Natural killer cell (primary cell): ENCODE data around the gene XIST. TPM values are rescaled to one million over a fixed set of nuclear protein-coding genes. Genes with fewer than 3 reads are reported as not detected.
"Not testable (repeated sequence)": the region's sequence is repeated elsewhere in the genome, so short reads cannot be mapped to it uniquely, and the experiment has no call there.

Source experiments
- ATAC-seq, 3 donors: fragments of 150-1000 bp in 2 of 3; fragments of 200-7000 bp in 1 of 3; cut with Tn5 transposase; 1 replicate in 1 of 3; 2 replicates in 2 of 3; pipeline ENCODE4 v1.10.0; 2021; ENCODE audit warnings: mild to moderate bottlenecking in 2 of 3, moderate library complexity in 2 of 3
- DNase-seq, 2 donors: peaks; one replicate each; pipeline versions ENCODE4 v3.0.0 to v3.0.0-alpha.2; 2013 to 2021; ENCODE audit warnings: mixed read lengths in 1 of 2
- H3K27ac ChIP-seq: one replicate; pipeline ENCODE4 v1.5.1; 2013; ENCODE audit warnings: mild to moderate bottlenecking, low read length
- H3K27me3 ChIP-seq: one replicate; pipeline ENCODE4 v1.6.1; 2013; ENCODE audit warnings: low read length; ENCODE audit not compliant: control insufficient read depth, insufficient read depth
- H3K36me3 ChIP-seq: one replicate; pipeline ENCODE4 v1.6.1; 2013; ENCODE audit warnings: low read length; ENCODE audit not compliant: control insufficient read depth, insufficient read depth
- H3K4me1 ChIP-seq: one replicate; pipeline ENCODE4 v1.6.1; 2013; ENCODE audit warnings: low read length; ENCODE audit not compliant: control insufficient read depth, insufficient read depth
- H3K4me3 ChIP-seq: one replicate; pipeline ENCODE4 v1.5.1; 2013; ENCODE audit warnings: low read length
- H3K9me3 ChIP-seq: one replicate; pipeline ENCODE4 v1.6.1; 2013; ENCODE audit warnings: low read length; ENCODE audit not compliant: control insufficient read depth, insufficient read depth
- H3K27ac Mint-ChIP-seq, 2 donors: one replicate each; pipeline ENCODE4 v1.8.0; 2022; ENCODE audit warnings: mild to moderate bottlenecking in 2 of 2, mixed read lengths in 2 of 2, moderate library complexity in 1 of 2
- H3K27me3 Mint-ChIP-seq, 2 donors: one replicate each; pipeline ENCODE4 v1.8.0; 2022; ENCODE audit warnings: low read depth in 2 of 2, mixed read lengths in 2 of 2
- H3K36me3 Mint-ChIP-seq: one replicate; pipeline ENCODE4 v1.8.0; 2022; ENCODE audit warnings: mixed read lengths
- H3K4me1 Mint-ChIP-seq, 2 donors: one replicate each; pipeline ENCODE4 v1.8.0; 2022; ENCODE audit warnings: mixed read lengths in 2 of 2
- H3K4me3 Mint-ChIP-seq: one replicate; pipeline ENCODE4 v1.8.0; 2022; ENCODE audit warnings: mild to moderate bottlenecking, moderate library complexity, mixed read lengths
- H3K9me3 Mint-ChIP-seq, 2 donors: one replicate each; pipeline ENCODE4 v1.8.0; 2022; ENCODE audit warnings: mixed read lengths in 2 of 2
- CTCF ChIP-seq: fragments of 200-600 bp; IDR thresholded peaks from one replicate; pipeline ENCODE4 v1.8.0; 2022; ENCODE audit warnings: antibody characterized with exemption
- WGBS: methylation state at CpG from one replicate; pipeline ENCODE4 v1.1.7; 2013; ENCODE audit warnings: missing lambda C conversion rate; ENCODE audit not compliant: insufficient coverage; 5-methylcytosine and 5-hydroxymethylcytosine counted together
- intact Hi-C: fragments of 100-400 bp; cut with micrococcal nuclease; formaldehyde crosslinking; loops from one replicate; pipeline ENCODE4 v1.14.2; 2022
- total RNA-seq, 4 donors: library from RNA; stranded (reverse); fragments of 120-200 nt in 1 of 4; gene quantifications; one replicate each; pipeline versions ENCODE4 v1.2.3 to v1.2.4, GENCODE V29; 2013 to 2022

Gene XIST
- total RNA-seq, 3 donors from 2014 or later (not counting 1 experiment from before 2014, with no cell fraction given), result 0.15 to 505 TPM; not detected in 1

GRCh38 chrX:73817393-73818199, 34.9 kb downstream of the XIST start:
- DNase-seq, result no peak
- H3K36me3 ChIP-seq, result no peaks in the 10 kb centered on the region
- H3K4me1 Mint-ChIP-seq, result no peaks in the 10 kb centered on the region
- H3K4me3 Mint-ChIP-seq, result no peak overlapping the region
- no peak for TF ChIP-seq CTCF
- intact Hi-C loops, result no loop called here
- WGBS, result 78% methylated on average over 3 of the region's 6 CpGs
- H3K27me3 Mint-ChIP-seq, result peaks cover 0 to 11% of the 10 kb centered on the region in 2 donors
- no peak overlapping the region for H3K27ac ChIP-seq
- no peaks in the 10 kb centered on the region for H3K9me3 Mint-ChIP-seq
- ATAC-seq, result no peak
- H3K4me3 ChIP-seq, result no peak overlapping the region
- no peaks in the 10 kb centered on the region for H3K4me1 ChIP-seq
- H3K27me3 ChIP-seq, result no peaks in the 10 kb centered on the region
- no peak overlapping the region for H3K27ac Mint-ChIP-seq
- no peaks in the 10 kb centered on the region for H3K36me3 Mint-ChIP-seq
- H3K9me3 ChIP-seq, result no peaks in the 10 kb centered on the region

- no peak overlapping the region for H3K4me3 ChIP-seq
- H3K27me3 Mint-ChIP-seq, result peaks cover 0 to 11% of the 10 kb centered on the region in 2 donors
- H3K4me1 ChIP-seq, result no peaks in the 10 kb centered on the region
- intact Hi-C loops, result no loop called here
- no peaks in the 10 kb centered on the region for H3K36me3 Mint-ChIP-seq
- ATAC-seq (no peak), DNase-seq (no peak)
- no peaks in the 10 kb centered on the region for H3K27me3 ChIP-seq
- no peaks in the 10 kb centered on the region for H3K4me1 Mint-ChIP-seq
- no peak overlapping the region for H3K27ac ChIP-seq
- H3K9me3 ChIP-seq, result no peaks in the 10 kb centered on the region
- no peaks in the 10 kb centered on the region for H3K36me3 ChIP-seq
- no peak overlapping the region for H3K4me3 Mint-ChIP-seq
- H3K27ac Mint-ChIP-seq, result no peak overlapping the region
- no peaks in the 10 kb centered on the region for H3K9me3 Mint-ChIP-seq
- TF ChIP-seq CTCF, result no peak
Measured at GRCh38 chrX:73812256-73812655, 40.3 kb downstream of the XIST start.

GRCh38 chrX:73804109-73804508, 48.4 kb downstream of the XIST start:
- H3K27me3 Mint-ChIP-seq, H3K9me3 ChIP-seq, H3K27ac ChIP-seq, H3K9me3 Mint-ChIP-seq, H3K27ac Mint-ChIP-seq, H3K27me3 ChIP-seq, intact Hi-C loops, DNase-seq, H3K4me3 ChIP-seq, H3K36me3 Mint-ChIP-seq, H3K4me1 ChIP-seq, ATAC-seq, H3K36me3 ChIP-seq, H3K4me1 Mint-ChIP-seq, H3K4me3 Mint-ChIP-seq: not testable (repeated sequence)
- no CpG with 5 or more reads among the region's 1 CpG for WGBS

- ATAC-seq (no peak), DNase-seq (no peak)
- H3K4me1 ChIP-seq, result no peaks in the 10 kb centered on the region
- TF ChIP-seq CTCF, result no peak
- peaks cover 0 to 5% of the 10 kb centered on the region in 2 donors for H3K27me3 Mint-ChIP-seq
- no peaks in the 10 kb centered on the region for H3K9me3 Mint-ChIP-seq
- H3K4me3 ChIP-seq, result no peak overlapping the region
- H3K4me3 Mint-ChIP-seq, result no peak overlapping the region
- no peaks in the 10 kb centered on the region for H3K27me3 ChIP-seq
- H3K27ac ChIP-seq, result no peak overlapping the region
- intact Hi-C loops, result no loop called here
- H3K4me1 Mint-ChIP-seq, result no peaks in the 10 kb centered on the region
- no peaks in the 10 kb centered on the region for H3K36me3 ChIP-seq
- no peaks in the 10 kb centered on the region for H3K9me3 ChIP-seq
- no peak overlapping the region for H3K27ac Mint-ChIP-seq
- H3K36me3 Mint-ChIP-seq, result no peaks in the 10 kb centered on the region
- WGBS, result 83% methylated on average over 3 of the region's 3 CpGs
Measured at GRCh38 chrX:73799888-73800287, 52.6 kb downstream of the XIST start.

- peaks cover 0 to 25% of the 10 kb centered on the region in 2 donors for H3K27me3 Mint-ChIP-seq
- H3K27ac Mint-ChIP-seq, H3K27ac ChIP-seq, intact Hi-C loops, ATAC-seq, DNase-seq, H3K36me3 Mint-ChIP-seq, H3K36me3 ChIP-seq, H3K4me1 Mint-ChIP-seq, H3K27me3 ChIP-seq, H3K4me3 ChIP-seq, H3K4me3 Mint-ChIP-seq, H3K9me3 Mint-ChIP-seq, H3K9me3 ChIP-seq, H3K4me1 ChIP-seq: not testable (repeated sequence)
- 90% methylated on average over 4 of the region's 8 CpGs for WGBS
Measured at GRCh38 chrX:73792511-73792910, 60.0 kb downstream of the XIST start.
